NCI-H2029 treated with DMSO at 0.1 percent for 48 hours (cell line): Measurements from ENCODE around the gene CYB5R3.
A peak's percentile ranks its signal among the peaks of the same experiment; 100 is the strongest.
"Not testable (repeated sequence)": the region's sequence is repeated elsewhere in the genome, so short reads cannot be mapped to it uniquely, and the experiment has no call there.

Experiments used
- DNase-seq: peaks from one replicate; lab custom pipeline; 2025; lab: John Stamatoyannopoulos, UW

The CYB5R3 gene

GRCh38 chr22:42623301-42623751 lies 25.9 kb downstream of the CYB5R3 start:
- no peak for DNase-seq

DNA sequence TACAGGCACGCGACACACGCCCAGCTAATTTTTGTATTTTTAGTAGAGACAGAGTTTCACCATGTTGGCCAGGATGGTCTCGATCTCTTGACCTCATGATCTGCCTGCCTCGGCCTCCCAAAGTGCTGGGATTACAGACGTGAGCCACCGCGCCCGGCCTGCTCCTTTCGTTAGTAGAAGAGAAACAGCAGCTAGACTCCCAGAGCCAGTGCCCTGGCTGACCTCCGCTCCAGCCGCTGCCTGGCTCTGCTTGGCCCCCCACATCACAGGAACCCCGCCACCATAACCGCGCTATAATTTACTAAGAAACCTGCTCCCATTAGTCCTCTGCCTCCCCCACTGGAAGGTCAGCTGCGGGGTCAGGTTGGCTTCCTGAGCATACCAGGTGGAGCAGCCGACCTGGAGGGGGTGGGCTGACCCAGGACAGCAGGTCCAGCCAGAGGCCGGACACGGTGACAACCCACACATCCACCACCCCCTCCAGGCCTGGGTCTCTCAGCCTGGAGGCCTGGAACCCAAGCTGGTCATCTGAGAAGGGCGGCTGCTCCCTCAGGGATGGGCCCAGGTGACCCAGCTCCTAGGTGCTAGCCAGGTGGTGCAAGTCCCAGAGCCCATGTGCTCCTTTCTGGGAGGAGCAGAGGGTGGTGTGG lies 27.0 kb downstream of the CYB5R3 start:
- DNase-seq, result no peak

DNA sequence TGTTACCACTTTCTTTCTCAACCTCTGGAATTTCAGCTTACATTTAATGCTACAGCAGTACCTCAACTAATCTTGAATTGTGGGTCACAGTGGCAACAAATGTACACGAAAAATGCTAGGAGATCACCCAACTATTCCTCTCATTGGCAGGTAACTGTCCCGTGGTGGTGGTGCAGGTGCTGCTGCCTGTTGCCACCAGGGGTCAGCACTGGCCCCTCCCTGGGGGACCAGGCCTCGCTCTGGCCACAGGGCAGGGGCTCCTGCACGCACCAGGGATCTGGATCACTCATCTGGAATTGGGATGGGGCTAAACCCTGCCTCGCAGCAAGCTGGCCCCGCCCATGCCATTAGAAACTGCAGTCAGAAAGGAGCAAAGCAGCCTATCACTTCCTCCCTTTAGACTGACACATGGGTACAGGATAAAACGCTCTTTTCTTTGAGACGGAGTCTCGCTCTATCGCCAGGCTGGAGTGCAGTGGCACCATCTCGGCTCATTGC lies 27.6 kb downstream of the CYB5R3 start:
- DNase-seq, result no peak

DNA sequence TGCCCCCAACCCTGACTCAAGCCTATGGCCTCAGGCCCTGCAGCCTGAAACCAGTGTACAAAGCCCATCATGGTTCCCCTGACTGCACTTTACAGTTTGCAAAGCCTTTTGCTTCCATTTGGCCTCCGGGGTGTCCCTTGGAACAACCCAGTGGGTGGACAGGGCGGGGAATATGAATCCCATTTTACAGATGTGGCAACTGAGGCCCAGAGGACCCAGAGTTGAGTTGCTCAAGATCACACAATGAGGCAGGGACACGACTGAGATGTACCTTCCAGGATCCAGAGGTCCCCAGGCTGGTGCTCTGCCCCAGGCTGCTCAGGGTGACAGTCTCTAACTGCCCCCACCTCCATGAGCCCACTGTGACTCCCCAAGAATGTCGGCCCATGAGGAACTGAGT lies 29.1 kb downstream of the CYB5R3 start:
- no peak for DNase-seq

DNA sequence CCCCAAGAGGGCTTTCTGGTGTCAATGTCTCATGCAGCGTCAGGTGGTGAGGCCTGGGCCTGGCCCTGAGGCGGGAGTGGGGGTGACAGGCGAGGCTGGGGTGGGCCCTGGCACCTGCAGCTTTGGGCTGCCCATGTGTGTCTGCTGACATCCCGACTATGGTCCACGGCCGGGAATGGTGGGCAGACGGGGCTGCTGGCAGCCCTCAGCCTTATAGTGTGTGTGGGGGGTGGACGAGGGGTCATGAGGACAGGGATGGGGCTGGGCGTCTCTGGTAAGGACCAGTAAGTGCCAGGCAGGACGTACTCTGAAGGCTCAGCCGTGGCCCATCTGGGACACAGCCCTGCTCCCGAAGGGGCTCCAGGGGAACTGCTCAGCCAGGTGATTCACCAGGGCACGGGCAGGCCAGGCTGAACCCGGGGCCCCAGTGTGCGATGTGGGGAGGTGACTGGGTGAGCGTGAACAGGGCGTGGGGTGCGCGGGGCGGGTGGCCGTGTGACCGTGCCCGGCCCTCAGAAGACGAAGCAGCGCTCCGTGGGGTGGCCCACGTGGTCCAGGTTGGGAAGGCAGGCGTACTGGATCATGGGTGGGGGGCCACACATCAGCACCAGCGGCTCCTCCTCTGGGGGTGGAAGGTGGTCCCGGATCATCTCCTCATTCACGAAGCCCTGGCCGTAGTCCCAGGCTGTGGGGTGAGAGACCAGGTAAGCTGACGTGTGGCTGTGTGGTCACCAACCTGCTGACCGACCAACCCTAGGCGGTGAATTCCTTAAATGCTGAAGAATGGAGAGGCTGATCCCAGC lies 29.7 kb downstream of the CYB5R3 start:
- no peak for DNase-seq

- DNase-seq, result no peak
Measured at GRCh38 chr22:42617155-42617983, 31.8 kb downstream of the CYB5R3 start.

- not testable (repeated sequence) for DNase-seq
Measured at GRCh38 chr22:42615860-42616175, 33.4 kb downstream of the CYB5R3 start.

DNA sequence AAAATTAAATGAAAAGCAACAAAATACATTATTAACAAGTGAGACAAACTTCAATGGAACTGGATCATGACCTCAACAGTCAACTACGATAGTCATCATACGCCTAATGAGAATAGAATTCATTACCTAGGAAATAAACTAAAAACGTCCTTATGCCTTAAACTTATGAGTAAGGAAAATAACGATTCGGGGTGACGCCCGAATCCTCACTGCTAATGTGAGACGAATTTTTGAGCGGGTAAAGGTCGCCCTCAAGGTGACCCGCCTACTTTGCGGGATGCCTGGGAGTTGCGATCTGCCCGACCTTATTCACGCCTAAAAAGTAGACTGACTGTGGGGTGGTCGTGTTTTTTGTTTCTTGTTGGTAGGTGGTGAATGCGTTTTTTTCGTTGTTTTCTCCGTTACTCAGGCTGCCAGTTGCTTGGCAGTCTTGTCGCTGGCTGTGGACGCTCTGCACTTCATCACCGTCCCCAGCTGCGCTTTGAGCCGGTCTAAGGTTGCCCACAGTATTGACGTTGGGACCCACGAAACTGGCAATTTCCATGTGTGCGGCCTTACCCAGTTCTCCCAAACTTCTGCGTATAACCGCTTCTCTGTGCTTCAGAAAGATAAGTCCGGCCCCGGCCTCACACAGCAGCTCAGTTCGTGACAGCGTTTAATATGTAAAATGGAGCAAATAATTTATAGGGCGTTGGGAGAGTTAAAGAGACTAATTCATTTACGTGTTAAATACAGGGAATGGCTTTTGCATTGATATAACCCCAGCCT lies 33.9 kb downstream of the CYB5R3 start:
- DNase-seq, result peak; percentile 89

DNA sequence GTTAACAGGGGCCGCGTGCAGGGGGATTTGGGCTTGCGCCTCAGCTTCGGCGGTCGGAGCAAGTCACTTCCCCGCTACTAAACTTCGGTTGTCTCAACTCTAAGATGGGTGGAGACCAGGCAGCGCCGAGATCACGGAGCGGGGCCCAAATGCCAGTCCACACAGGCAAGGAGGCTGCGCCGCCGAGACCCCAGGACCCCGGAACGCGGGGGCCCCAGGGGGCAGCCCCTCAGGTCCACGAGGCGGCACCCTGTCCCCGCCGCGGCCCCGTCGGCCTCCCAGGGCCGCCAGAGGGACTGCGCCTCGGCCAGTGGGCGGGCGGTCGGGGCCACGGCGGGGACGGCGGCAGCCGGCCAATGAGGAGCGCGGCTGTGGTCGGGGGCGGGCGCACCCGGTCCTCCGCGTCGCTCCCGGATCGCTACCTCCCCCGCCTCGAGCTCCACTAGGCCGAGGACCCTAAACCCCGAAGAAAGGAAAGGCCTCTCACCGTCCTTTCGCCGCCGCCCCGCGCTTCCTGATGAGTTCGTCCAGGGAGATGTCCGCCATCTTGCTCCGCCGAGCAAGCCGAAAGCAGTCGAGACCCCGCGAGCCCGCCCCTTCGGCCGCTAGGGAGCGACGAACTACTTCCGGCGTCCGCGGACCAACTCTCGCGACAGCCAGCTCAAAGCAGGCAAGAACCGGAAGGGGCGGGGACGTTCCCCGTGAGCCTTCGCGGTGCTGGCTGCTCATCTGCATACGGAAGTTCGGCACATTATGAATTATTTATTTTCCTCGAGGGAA lies 34.7 kb downstream of the CYB5R3 start, which contains the start of gene POLDIP3:
POLDIP3 (minus strand) TSS at position 572 of the 780 bp plus-strand sequence; CDS start at position 546, 26 bp downstream.
- peak; percentile 89 for DNase-seq

- DNase-seq, result no peak
Measured at GRCh38 chr22:42613872-42614301, 35.3 kb downstream of the CYB5R3 start.

GRCh38 chr22:42612336-42612735 lies 36.9 kb downstream of the CYB5R3 start:
- no peak for DNase-seq

- no peak for DNase-seq
Measured at GRCh38 chr22:42611051-42611450, 38.1 kb downstream of the CYB5R3 start.

DNA sequence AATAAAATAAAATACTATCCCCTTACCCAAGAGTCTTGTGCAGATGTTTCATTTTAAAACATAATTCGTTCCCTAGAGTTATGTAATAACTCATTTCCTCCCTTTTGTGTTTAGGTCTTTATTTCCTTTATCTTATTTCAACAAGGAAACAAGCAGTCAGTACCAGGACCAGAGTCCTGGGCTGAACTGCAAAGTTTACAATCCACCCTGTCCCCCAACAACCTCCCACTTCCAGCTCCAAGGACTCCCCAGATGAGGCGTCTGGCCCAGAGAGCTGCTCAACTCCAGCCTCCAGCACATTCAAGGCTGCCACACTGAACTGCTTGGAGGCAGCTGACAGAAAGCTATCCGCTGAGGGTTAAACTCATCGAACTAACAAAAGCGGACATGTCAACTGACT lies 39.0 kb downstream of the CYB5R3 start:
- DNase-seq, result no peak

- no peak for DNase-seq
Measured at GRCh38 chr22:42608823-42609361, 40.3 kb downstream of the CYB5R3 start.

- DNase-seq, result no peak
Measured at GRCh38 chr22:42608136-42608822, 40.9 kb downstream of the CYB5R3 start.

DNA sequence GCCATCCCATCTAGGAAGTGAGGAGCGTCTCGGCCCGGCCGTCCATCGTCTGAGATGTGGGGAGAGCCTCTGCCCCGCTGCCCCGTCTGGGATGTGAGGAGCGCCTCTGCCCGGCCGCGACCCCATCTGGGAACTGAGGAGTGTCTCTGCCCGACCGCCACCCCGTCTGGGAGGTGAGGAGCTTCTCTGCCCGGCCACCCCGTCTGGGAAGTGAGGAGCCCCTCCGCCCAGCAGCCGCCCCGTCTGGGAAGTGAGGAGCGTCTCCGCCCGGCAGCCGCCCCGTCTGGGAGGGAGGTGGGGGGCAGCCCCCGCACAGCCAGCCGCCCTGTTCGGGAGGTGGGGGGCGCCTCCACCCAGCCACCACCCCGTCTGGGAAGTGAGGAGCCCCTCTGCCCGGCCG lies 41.6 kb downstream of the CYB5R3 start:
- not testable (repeated sequence) for DNase-seq

DNA sequence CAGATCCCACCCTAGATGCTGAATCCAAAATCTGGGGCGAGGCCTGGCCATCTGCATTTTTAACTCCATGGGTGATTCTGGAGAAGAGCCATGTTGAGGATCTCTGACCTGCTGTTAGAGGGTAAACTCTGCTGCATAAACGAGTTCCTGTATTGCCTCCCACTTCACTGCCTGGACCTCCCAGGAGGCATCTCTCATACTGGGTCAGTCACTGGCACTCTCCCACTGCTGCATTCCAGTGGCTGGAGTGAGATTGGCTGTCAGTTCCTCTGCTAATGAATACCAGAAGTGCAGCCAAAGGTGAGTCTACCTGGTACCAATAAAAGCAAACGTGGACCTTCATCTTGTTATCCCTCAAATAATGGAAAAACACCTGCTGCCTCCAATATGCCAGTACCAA lies 44.8 kb downstream of the CYB5R3 start:
- no peak for DNase-seq

DNA sequence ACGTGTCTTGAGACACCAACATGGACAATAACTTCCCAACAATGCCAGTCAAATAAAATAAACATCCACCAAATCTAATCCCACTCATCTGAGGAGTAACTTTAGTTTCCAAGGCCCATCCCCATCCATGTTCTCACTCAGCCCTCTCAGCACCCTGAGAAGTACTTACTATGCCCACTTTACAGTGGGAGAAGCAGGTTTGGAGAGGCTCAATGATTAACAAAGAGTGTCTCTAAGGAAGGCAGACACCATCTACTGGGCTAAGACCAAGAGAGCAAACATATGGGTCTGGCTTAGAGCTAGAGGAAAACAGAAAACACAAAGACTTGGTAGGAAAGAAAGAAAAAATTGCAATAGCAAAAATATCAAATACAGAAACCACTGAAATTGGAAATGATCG lies 45.8 kb downstream of the CYB5R3 start:
- no peak for DNase-seq

GRCh38 chr22:42602470-42602869 lies 46.7 kb downstream of the CYB5R3 start:
- no peak for DNase-seq

DNA sequence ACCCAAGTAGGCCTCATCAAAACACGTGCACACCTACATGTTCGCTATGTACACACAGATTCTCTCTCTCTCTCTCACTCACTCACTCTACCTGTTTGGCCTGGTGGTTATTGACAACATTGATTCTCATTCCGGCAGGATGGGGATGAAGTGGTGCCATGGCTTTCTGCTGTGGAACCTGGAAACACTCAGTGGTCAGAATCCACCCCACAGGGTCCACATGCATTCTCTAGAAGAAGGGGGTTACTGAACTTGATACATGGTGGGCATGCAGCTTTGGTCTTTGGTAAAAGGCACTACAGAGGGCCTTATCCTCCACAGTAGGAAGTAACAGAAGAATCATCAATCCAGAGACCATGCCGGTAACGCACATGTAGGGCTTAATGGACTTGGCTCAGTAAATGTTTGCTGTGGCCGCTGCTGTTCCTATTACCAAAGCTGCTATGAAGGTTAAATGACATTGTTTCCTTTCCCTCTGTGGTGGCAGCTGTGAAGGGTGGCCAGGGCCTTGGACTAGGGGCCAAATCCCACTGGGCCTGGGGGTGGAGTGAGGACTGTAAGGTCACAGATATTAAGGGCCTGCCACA lies 47.2 kb downstream of the CYB5R3 start:
- DNase-seq, result no peak
